Endometrial microvascular endothelial cells (primary cell): ENCODE results near the gene CLIP2. TPM values are rescaled to one million over a fixed set of nuclear protein-coding genes. Genes with fewer than 3 reads are reported as not detected.
"Not testable (repeated sequence)": the region's sequence is repeated elsewhere in the genome, so short reads cannot be mapped to it uniquely, and the experiment has no call there.

Source experiments
- in situ Hi-C: cut with HindIII; loops from 2 replicates; pipeline ENCODE4 v1.10.0; 2017; ENCODE audit warnings: low sequenced_read_pairs, low pct_unique_long_range_greater_than_20kb; ENCODE audit errors: inconsistent ontology term
- total RNA-seq: library from RNA; depleted of rRNA; stranded (reverse); fragments of >200 nt; gene quantifications from one replicate; pipeline ENCODE4 v1.2.3, GENCODE V29; 2015; ENCODE audit errors: inconsistent ontology term

Gene CLIP2
- total RNA-seq, 1 donor from 2014 or later, result 19.3 TPM

GRCh38 chr7:74315891-74316290 lies 26.7 kb downstream of the CLIP2 start:
- in situ Hi-C loops, result not testable (repeated sequence)

GRCh38 chr7:74317146-74317782 lies 28.1 kb downstream of the CLIP2 start:
- in situ Hi-C loops, result no loop called here

- in situ Hi-C loops, result no loop called here
These were observed 28.8 kb downstream of the CLIP2 start for GRCh38 chr7:74318043-74318442.

- in situ Hi-C loops, result no loop called here
These were observed 31.5 kb downstream of the CLIP2 start for GRCh38 chr7:74320645-74321221.

GRCh38 chr7:74322892-74323291 lies 33.7 kb downstream of the CLIP2 start:
- in situ Hi-C loops, result not testable (repeated sequence)

GRCh38 chr7:74324531-74325209 lies 35.5 kb downstream of the CLIP2 start:
- in situ Hi-C loops, result no loop called here

- in situ Hi-C loops, result no loop called here
These were observed 36.0 kb downstream of the CLIP2 start for GRCh38 chr7:74325210-74325565.

- in situ Hi-C loops, result no loop called here
These were observed 40.0 kb downstream of the CLIP2 start for GRCh38 chr7:74329225-74329624.

GRCh38 chr7:74332373-74333176 lies 43.4 kb downstream of the CLIP2 start:
- in situ Hi-C loops, result no loop called here

- in situ Hi-C loops, result no loop called here
These were observed 44.8 kb downstream of the CLIP2 start for GRCh38 chr7:74334030-74334429.

- in situ Hi-C loops, result no loop called here
These were observed 48.7 kb downstream of the CLIP2 start for GRCh38 chr7:74337926-74338325.

- in situ Hi-C loops, result no loop called here
These were observed 49.3 kb downstream of the CLIP2 start for GRCh38 chr7:74338366-74339108.

GRCh38 chr7:74339648-74340047 lies 50.4 kb downstream of the CLIP2 start:
- in situ Hi-C loops, result not testable (repeated sequence)

- in situ Hi-C loops, result no loop called here
These were observed 54.3 kb downstream of the CLIP2 start for GRCh38 chr7:74343281-74344131.

- in situ Hi-C loops, result no loop called here
These were observed 54.9 kb downstream of the CLIP2 start for GRCh38 chr7:74344132-74344496.

- in situ Hi-C loops, result no loop called here
These were observed 55.6 kb downstream of the CLIP2 start for GRCh38 chr7:74344786-74345185.

- in situ Hi-C loops, result no loop called here
These were observed 56.8 kb downstream of the CLIP2 start for GRCh38 chr7:74345970-74346369.

- in situ Hi-C loops, result no loop called here
These were observed 60.4 kb downstream of the CLIP2 start for GRCh38 chr7:74349621-74350020.
